Thyroid gland (tissue), 4 donors: ENCODE data around the gene PHKA1.

Experiments
- CTCF ChIP-seq, 6 experiments: fragments of 200-600 bp in 3 of 6; fragments of 450-650 bp in 3 of 6; sonication (generic) in 3 of 6; IDR thresholded peaks; one replicate each; pipeline ENCODE4 v1.5.1; 2016 to 2019; ENCODE audit warnings: antibody characterized with exemption in 6 of 6, mild to moderate bottlenecking in 2 of 6, inconsistent platforms in 1 of 6, moderate library complexity in 1 of 6
- POLR2A ChIP-seq, 2 donors: fragments of 450-650 bp; IDR thresholded peaks; one replicate each; pipeline ENCODE4 v1.6.1; 2017; ENCODE audit warnings: antibody characterized with exemption in 2 of 2, mild to moderate bottlenecking in 2 of 2, moderate library complexity in 1 of 2

GRCh38 chrX:72693477-72693876 is 20.6 kb downstream of the PHKA1 start:
- TF ChIP-seq POLR2A (IDR thresholded peaks at IDR 0.05) (no peak), CTCF (IDR thresholded peaks at IDR 0.05) (no peak)
